Fibroblast of villous mesenchyme (primary cell): ENCODE results near the gene LRRC19. TPM values are rescaled to one million over a fixed set of nuclear protein-coding genes. Genes with fewer than 3 reads are reported as not detected.

ENCODE experiments used
- DNase-seq: peaks from one replicate; pipeline ENCODE4 v3.0.0-alpha.2; 2010; ENCODE audit warnings: low read depth
- H3K4me3 ChIP-seq: 2 replicates; pipeline ENCODE4 v1.5.1; 2011; ENCODE audit warnings: low read depth, mild to moderate bottlenecking, low read length
- CTCF ChIP-seq: IDR thresholded peaks from 2 replicates; pipeline ENCODE4 v1.5.1; 2012; ENCODE audit warnings: low read depth, mild to moderate bottlenecking, low read length; ENCODE audit not compliant: insufficient read depth
- total RNA-seq: library from RNA; depleted of rRNA; stranded (reverse); fragments of >200 nt; gene quantifications from 2 replicates; pipeline ENCODE4 v1.2.3, GENCODE V29; 2012

LRRC19 gene
- total RNA-seq, 1 donor = not detected

DNA sequence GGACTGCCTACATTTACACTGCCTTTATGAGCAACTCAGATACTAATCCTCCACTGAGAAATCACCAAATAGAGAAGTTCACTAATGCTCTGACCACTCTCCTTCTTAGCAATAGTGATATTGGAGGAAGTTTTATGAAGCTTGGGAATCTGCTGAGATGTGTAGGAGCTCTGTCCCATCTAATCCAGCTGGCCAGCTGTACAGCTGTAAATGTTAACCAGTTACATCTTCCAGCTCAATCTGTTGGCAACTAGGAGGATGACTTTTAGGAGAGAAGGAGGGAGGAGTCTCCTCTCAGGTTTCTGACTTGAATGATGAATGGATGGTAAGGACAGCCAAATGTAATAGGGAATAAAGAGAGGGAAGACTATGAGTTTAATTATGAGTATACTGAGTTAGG, 36.3 kb upstream of the LRRC19 start:
- no peak overlapping the region for H3K4me3 ChIP-seq
- DNase-seq = peak; percentile 81
- no peak for TF ChIP-seq CTCF

- no peak for DNase-seq
- TF ChIP-seq CTCF = no peak
- no peak overlapping the region for H3K4me3 ChIP-seq
These were observed 32.0 kb upstream of the LRRC19 start for GRCh38 chr9:27037499-27037898.

DNA sequence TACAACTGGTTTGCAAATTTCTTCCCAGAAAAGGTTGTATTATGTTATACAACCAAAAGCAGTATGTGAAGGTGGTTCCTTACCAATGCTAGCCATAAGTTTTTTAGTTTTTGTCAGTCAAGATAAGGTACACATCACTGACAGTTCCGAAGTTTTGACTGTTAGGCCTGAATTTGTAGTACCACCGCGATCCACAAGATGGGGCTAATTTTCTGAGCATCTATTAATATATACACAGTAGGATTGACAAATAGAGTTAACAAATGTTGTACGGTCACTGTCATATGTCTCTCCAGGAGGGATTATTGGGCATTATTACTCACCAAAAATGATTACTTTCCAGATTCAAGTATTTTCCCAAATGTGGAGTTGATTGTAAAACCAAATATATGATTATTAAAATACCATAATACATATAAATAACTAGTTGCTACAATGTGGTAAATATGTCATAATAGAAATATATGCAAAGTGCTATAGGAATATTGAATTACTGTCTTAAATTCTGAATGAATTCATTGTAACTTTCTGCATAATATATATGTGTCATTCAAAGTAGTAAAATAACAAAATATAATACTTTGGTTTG, 28.4 kb upstream of the LRRC19 start:
- peak; percentile 66 for DNase-seq
- no peak overlapping the region for H3K4me3 ChIP-seq
- peak; percentile 83 for TF ChIP-seq CTCF

GRCh38 chr9:27029186-27029585, 23.7 kb upstream of the LRRC19 start:
- DNase-seq = no peak
- H3K4me3 ChIP-seq = no peak overlapping the region
- TF ChIP-seq CTCF = no peak

DNA sequence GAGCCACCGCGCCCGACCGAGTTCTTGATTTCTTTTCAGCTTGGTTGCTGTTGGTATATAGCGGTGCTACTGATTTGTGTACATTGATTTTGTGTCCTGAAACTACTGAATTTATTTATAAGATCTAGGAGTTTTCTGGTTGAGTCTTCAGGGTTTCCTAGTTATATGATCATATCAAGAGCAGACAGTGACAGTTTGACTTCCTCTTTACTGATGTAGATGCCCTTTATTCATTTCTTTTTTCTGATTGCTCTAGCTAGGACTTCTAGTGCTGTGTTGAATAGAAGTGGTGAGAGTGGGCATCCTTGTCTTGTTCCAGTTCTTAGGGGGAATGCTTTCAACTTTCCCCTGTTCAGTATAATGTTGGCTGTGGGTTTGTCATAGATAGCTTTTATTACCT, 17.4 kb upstream of the LRRC19 start:
- no peak for TF ChIP-seq CTCF
- DNase-seq = no peak
- H3K4me3 ChIP-seq = no peak overlapping the region

DNA sequence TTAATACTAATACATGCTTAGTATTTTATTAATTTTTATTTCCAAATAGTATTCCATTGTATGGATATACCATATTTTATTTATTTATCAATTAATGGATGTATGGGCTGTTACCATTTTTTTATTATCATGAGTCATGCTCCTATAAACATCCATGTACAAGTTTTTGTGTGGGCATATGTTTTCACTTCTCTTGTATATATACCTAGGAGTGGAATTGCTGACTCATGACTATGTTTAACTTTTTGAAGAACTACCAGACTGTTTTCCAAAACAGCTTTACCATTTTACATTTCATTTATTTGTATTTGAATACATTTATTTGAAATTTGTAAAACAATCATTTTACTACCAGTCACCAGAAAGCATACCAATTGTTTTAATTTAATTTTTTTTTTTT, 14.1 kb upstream of the LRRC19 start:
- DNase-seq = peak; percentile 74
- no peak for TF ChIP-seq CTCF
- no peak overlapping the region for H3K4me3 ChIP-seq

DNA sequence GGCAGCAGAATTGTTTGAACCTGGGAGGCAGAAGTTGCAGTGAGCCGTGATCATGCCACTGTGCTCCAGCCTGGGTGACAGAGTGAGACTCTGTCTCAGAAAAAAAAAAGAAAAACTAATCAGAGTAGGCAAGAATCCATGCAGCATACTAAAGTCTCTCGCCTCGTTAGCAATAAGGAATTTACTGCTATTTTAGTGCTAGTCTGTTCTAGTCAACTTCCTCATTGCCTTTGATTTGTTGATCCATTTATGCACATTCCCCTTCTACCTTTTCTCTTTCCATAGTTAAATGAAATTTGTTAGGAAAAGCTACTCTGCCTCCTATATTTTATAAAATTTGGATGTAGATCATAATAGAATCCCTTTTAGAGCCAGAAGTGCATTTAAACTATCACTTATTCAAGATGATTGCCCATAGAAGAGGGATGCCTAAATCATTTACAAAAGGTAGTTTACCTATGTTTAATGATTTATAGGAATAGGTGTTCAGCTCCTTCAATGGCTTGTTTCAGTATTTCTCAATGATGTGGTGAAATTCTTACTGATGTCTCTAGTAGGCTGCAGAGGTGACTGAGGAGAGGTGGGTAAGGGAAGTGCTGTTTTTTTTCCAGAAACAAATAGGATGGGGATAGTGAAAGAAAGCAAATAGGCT, 1.9 kb downstream of the LRRC19 start:
- TF ChIP-seq CTCF = no peak
- H3K4me3 ChIP-seq = no peak overlapping the region
- DNase-seq = no peak
